GM21786 (cell line): ENCODE results near the gene AMBP.
"Not testable (repeated sequence)": the region's sequence is repeated elsewhere in the genome, so short reads cannot be mapped to it uniquely, and the experiment has no call there.

Experiments
- ATAC-seq: cut with Tn5 transposase; IDR thresholded peaks from one replicate; pipeline ENCODE4 v1.9.1; 2021; ENCODE audit not compliant: unreplicated experiment

AMBP gene

GRCh38 chr9:114092336-114092735 lies 14.2 kb upstream of the AMBP start:
- ATAC-seq = no peak

DNA sequence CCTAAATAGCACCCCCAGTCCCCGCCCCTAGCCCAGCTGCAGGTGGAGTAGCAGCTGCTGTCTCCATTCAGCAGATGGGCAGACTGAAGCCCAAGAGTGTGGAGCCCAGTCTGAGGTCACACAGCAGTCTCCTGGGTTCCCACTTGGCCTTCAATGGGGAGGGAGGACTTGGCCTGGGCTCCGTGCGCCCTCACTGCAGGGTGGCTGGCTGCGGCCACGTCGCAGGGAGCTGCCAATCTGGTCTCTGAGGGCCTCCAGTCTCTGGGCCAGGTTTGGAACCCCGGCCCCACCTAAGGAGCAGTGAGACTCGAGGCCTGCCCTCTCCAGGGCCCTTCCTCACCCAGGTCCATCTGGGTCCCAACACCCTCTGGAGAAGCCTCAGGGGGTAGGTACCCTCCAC lies 13.6 kb upstream of the AMBP start:
- no peak for ATAC-seq

- no peak for ATAC-seq
Observed at GRCh38 chr9:114090798-114091197, 12.7 kb upstream of the AMBP start.

GRCh38 chr9:114089206-114089840 lies 11.2 kb upstream of the AMBP start:
- no peak for ATAC-seq

GRCh38 chr9:114088571-114089170 lies 10.6 kb upstream of the AMBP start:
- no peak for ATAC-seq

- ATAC-seq = no peak
Observed at GRCh38 chr9:114087721-114088120, 9.6 kb upstream of the AMBP start.

- no peak for ATAC-seq
Observed at GRCh38 chr9:114086607-114087006, 8.5 kb upstream of the AMBP start.

- ATAC-seq = no peak
Observed at GRCh38 chr9:114086009-114086408, 7.9 kb upstream of the AMBP start.

GRCh38 chr9:114085387-114085789 lies 7.3 kb upstream of the AMBP start:
- ATAC-seq = no peak

DNA sequence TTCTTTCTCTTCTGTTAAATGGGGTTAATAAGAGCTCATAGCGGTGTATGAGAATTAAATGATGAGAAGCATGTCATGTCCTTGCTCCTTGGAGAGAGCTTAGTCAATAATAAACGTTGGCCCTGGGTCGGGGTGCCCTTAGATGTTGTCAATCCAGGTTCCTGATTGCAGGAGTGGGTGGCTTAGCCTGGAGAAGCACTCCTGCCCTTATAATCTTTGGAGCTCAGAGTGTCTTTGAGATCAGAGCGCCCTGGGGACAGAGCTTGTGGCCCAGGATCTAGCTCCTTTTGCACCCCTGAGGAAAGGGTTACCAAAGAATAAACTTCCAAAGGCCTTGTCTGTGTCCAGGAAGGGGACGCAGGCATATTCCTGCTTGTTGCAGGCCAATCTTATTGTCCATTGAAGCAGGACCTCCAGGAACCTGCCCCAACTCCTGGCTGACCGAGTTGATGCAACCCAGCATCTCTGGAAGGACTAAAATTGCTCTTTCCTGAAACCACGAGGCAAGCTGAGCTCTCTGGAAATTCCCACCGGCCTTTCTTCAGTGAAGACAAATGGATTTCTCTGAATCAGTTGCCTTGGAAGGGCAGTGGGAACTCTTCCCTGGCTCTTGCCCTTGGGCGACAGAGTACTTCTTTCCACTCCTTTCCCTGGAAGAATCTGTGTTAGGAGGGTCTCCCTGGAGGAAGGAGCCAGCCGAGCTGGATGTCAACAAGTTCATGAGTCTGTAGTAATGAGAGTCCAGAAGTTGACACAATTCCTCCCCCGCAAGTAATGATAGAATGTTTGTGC lies 6.4 kb upstream of the AMBP start:
- ATAC-seq = no peak

GRCh38 chr9:114083666-114084065 lies 5.6 kb upstream of the AMBP start:
- no peak for ATAC-seq

GRCh38 chr9:114082763-114083412 lies 4.8 kb upstream of the AMBP start:
- not testable (repeated sequence) for ATAC-seq

- ATAC-seq = peak; percentile 85
Observed at GRCh38 chr9:114082017-114082762, 4.1 kb upstream of the AMBP start.

DNA sequence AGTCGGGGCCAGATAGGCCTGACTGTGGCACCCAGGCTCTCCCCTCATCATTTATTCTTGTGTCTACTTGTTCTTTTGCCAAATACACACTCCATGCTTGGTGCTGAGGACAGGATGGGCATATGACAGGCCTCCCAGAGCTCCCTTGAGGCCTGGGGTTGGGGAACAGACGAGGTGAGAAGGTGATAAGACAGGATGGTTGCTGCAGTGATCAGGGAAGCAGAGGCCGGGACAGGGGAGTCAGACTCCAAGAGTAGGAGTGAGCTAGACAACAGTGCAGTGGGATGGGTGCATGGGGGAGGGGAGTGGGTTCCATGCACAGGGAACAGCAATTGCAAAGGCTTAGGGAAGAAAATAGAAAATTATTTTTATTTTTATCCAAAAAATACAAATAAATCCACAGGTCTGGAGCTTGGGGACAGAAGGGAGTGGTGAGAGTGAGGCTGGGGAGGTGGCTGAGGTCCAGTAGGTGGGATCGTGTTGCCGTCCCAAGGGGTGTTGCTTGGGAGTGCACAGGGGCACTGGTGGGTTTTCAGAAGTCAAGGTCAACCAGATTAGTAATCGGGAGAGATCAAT lies 3.4 kb upstream of the AMBP start:
- ATAC-seq = no peak

GRCh38 chr9:114080773-114081440 lies 2.8 kb upstream of the AMBP start:
- no peak for ATAC-seq

DNA sequence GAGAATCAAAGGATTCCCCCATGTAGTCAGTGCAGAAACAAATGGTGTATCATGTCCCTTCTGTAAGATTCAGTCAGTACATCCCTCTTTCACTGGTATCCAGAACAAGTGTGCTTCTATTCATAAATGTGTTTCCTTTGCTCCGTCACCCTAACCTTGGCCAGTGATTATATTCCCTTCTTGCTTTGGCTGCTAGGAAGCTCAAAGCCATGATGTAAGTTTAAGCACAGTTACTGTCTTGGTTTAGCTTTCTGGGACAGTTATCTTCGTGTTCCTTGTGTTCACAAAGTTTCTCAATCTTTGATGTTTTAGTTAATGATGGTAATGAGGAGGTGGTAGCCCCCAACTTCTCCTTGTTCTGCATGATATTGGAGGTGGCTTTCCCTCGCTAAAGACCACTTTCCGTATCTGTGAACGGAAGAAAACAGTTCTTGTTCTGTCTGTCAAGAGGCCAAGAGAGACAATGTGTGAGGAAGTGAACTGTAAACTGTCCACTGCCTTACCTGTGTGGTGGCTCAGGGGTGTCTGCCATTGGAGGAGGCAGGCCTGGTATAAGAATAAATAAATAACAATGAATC lies 2.2 kb upstream of the AMBP start:
- ATAC-seq = no peak

- no peak for ATAC-seq
Observed at GRCh38 chr9:114078781-114079156, 669 bp upstream of the AMBP start.

GRCh38 chr9:114077162-114077837 lies 800 bp downstream of the AMBP start:
- no peak for ATAC-seq
